B cell (primary cell): ENCODE results near the gene OR10A5.

Experiments
- EZH2 ChIP-seq: IDR thresholded peaks from 2 replicates; pipeline ENCODE4 v1.6.1; 2012; ENCODE audit warnings: borderline replicate concordance, low read depth, mild to moderate bottlenecking, moderate library complexity, low read length; ENCODE audit not compliant: insufficient read depth, poor library complexity, severe bottlenecking
- TF ChIP-seq, protein P1 (sequence below): fragments of 200-600 bp; IDR thresholded peaks from one replicate; pipeline ENCODE4 v1.8.0; 2022; ENCODE audit warnings: antibody characterized with exemption, mild to moderate bottlenecking

- TF ChIP-seq, protein P1, sequence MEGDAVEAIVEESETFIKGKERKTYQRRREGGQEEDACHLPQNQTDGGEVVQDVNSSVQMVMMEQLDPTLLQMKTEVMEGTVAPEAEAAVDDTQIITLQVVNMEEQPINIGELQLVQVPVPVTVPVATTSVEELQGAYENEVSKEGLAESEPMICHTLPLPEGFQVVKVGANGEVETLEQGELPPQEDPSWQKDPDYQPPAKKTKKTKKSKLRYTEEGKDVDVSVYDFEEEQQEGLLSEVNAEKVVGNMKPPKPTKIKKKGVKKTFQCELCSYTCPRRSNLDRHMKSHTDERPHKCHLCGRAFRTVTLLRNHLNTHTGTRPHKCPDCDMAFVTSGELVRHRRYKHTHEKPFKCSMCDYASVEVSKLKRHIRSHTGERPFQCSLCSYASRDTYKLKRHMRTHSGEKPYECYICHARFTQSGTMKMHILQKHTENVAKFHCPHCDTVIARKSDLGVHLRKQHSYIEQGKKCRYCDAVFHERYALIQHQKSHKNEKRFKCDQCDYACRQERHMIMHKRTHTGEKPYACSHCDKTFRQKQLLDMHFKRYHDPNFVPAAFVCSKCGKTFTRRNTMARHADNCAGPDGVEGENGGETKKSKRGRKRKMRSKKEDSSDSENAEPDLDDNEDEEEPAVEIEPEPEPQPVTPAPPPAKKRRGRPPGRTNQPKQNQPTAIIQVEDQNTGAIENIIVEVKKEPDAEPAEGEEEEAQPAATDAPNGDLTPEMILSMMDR: no peak
- TF ChIP-seq EZH2: no peak
Measured at GRCh38 chr11:6875761-6876160, 30.3 kb downstream of the OR10A5 start.
